NCI-H1417 (cell line): ENCODE results near the gene RBM39.
A peak's percentile ranks its signal among the peaks of the same experiment; 100 is the strongest.
"Not testable (repeated sequence)": the region's sequence is repeated elsewhere in the genome, so short reads cannot be mapped to it uniquely, and the experiment has no call there.

ENCODE experiments used
- DNase-seq, 3 experiments: peaks; one replicate each; lab custom pipeline; 2025; lab: John Stamatoyannopoulos, UW

Gene RBM39

GRCh38 chr20:35706591-35707529, 35.2 kb downstream of the RBM39 start:
- DNase-seq = not testable (repeated sequence)

- DNase-seq = not testable (repeated sequence)
Observed at GRCh38 chr20:35705894-35706293, 36.2 kb downstream of the RBM39 start.

- DNase-seq = no peak
Observed at GRCh38 chr20:35704514-35705261, 37.4 kb downstream of the RBM39 start.

- no peak for DNase-seq
Observed at GRCh38 chr20:35702824-35703695, 39.0 kb downstream of the RBM39 start.

- DNase-seq = peak in 1 of 3 experiments; percentile 26
Observed at GRCh38 chr20:35702051-35702823, 39.8 kb downstream of the RBM39 start.

GRCh38 chr20:35700625-35701148, 41.4 kb downstream of the RBM39 start:
- peak in 1 of 3 experiments; percentile 32 for DNase-seq

GRCh38 chr20:35699957-35700624, 42.0 kb downstream of the RBM39 start:
- DNase-seq = peak in 1 of 3 experiments; percentile 35

- DNase-seq = peak; percentile 82 to 91 (median 86)
Observed at GRCh38 chr20:35699127-35699956, 42.7 kb downstream of the RBM39 start, which contains the start of the genes NFS1 and ROMO1. Gene NFS1, minus strand, starts transcription at chr20:35699352. Its CDS starts 64 bp downstream, at chr20:35699288. Gene ROMO1, plus strand, starts transcription at chr20:35699405. Its CDS starts 228 bp downstream, at chr20:35699633.

GRCh38 chr20:35698298-35699126, 43.5 kb downstream of the RBM39 start:
- DNase-seq = peak in 2 of 3 experiments; percentile 65 to 76

- DNase-seq = no peak
Observed at GRCh38 chr20:35697696-35698297, 44.3 kb downstream of the RBM39 start.

GRCh38 chr20:35695978-35696377, 46.1 kb downstream of the RBM39 start:
- DNase-seq = no peak

GRCh38 chr20:35695245-35695749, 46.8 kb downstream of the RBM39 start:
- DNase-seq = no peak

GRCh38 chr20:35690265-35690664, 51.8 kb downstream of the RBM39 start:
- no peak for DNase-seq

GRCh38 chr20:35686872-35687271, 55.2 kb downstream of the RBM39 start:
- DNase-seq = not testable (repeated sequence)

- DNase-seq = not testable (repeated sequence)
Observed at GRCh38 chr20:35685368-35685767, 56.7 kb downstream of the RBM39 start.

GRCh38 chr20:35681960-35682359, 60.1 kb downstream of the RBM39 start:
- DNase-seq = no peak

- DNase-seq = no peak
Observed at GRCh38 chr20:35680452-35681183, 61.4 kb downstream of the RBM39 start.
